ENCODE measurements around the gene INSL3. TPM values are rescaled to one million over a fixed set of nuclear protein-coding genes. Genes with fewer than 3 reads are reported as not detected.

The INSL3 gene
- total RNA-seq, 4 donors from 2014 or later, result not detected

GRCh38 chr19:17841810-17842662, 20.7 kb upstream of the INSL3 start:
- no peak for TF ChIP-seq CTCF (IDR thresholded peaks at IDR 0.05 in 4 of 5, conservative IDR thresholded peaks at IDR 0.05 in 1 of 5)
- TF ChIP-seq POLR2A (IDR thresholded peaks at IDR 0.05), result no peak
- Histone ChIP-seq H3K9me3 (no peaks in the 10 kb centered on the region), H3K27ac (no peak overlapping the region), H3K4me3 (peak overlapping the region in 3 of 4 donors; percentile 2 to 27 (median 24)), H3K4me1 (no peaks in the 10 kb centered on the region), H3K27me3 (peaks cover 35 to 66% (median 56%) of the 10 kb centered on the region in 3 donors), H3K36me3 (no peaks in the 10 kb centered on the region)
- in situ Hi-C loops (cut with MboI; ENCODE audit: low sequenced_read_pairs in 4 of 4) (no loop called here), intact Hi-C loops (cut with DNase I; ENCODE audit: low total_unique reads) (no loop called here)
- ATAC-seq (peak in 1 of 2 donors; percentile 26), DNase-seq (peak; percentile 22 to 35)

- Histone ChIP-seq H3K27ac (no peak overlapping the region), H3K36me3 (no peaks in the 10 kb centered on the region), H3K4me3 (no peak overlapping the region), H3K4me1 (no peaks in the 10 kb centered on the region), H3K9me3 (no peaks in the 10 kb centered on the region), H3K27me3 (peaks cover 31 to 60% (median 49%) of the 10 kb centered on the region in 3 donors)
- TF ChIP-seq CTCF (IDR thresholded peaks at IDR 0.05 in 4 of 5, conservative IDR thresholded peaks at IDR 0.05 in 1 of 5) (no peak), POLR2A (IDR thresholded peaks at IDR 0.05) (no peak)
- intact Hi-C loops (cut with DNase I; ENCODE audit: low total_unique reads) (no loop called here), in situ Hi-C loops (cut with MboI; ENCODE audit: low sequenced_read_pairs in 4 of 4) (no loop called here)
- DNase-seq (no peak), ATAC-seq (no peak)
These were observed 20.1 kb upstream of the INSL3 start for GRCh38 chr19:17841371-17841809.

GRCh38 chr19:17840019-17840418, 18.7 kb upstream of the INSL3 start:
- Histone ChIP-seq H3K9me3 (no peaks in the 10 kb centered on the region), H3K27me3 (peaks cover 34 to 49% (median 42%) of the 10 kb centered on the region in 3 donors), H3K27ac (no peak overlapping the region), H3K4me1 (no peaks in the 10 kb centered on the region), H3K4me3 (no peak overlapping the region), H3K36me3 (no peaks in the 10 kb centered on the region)
- ATAC-seq (no peak), DNase-seq (no peak)
- in situ Hi-C loops (cut with MboI; ENCODE audit: low sequenced_read_pairs in 4 of 4), result no loop called here
- intact Hi-C loops (cut with DNase I; ENCODE audit: low total_unique reads), result no loop called here
- TF ChIP-seq POLR2A (IDR thresholded peaks at IDR 0.05) (no peak), CTCF (IDR thresholded peaks at IDR 0.05 in 4 of 5, conservative IDR thresholded peaks at IDR 0.05 in 1 of 5) (no peak)

GRCh38 chr19:17837972-17838371, 16.7 kb upstream of the INSL3 start:
- in situ Hi-C loops (cut with MboI; ENCODE audit: low sequenced_read_pairs in 4 of 4) (no loop called here), intact Hi-C loops (cut with DNase I; ENCODE audit: low total_unique reads) (no loop called here)
- ATAC-seq, result no peak
- Histone ChIP-seq H3K27ac (no peak overlapping the region), H3K4me3 (no peak overlapping the region), H3K27me3 (peaks cover 30 to 45% (median 44%) of the 10 kb centered on the region in 3 donors), H3K9me3 (no peaks in the 10 kb centered on the region), H3K36me3 (no peaks in the 10 kb centered on the region), H3K4me1 (no peaks in the 10 kb centered on the region)
- no peak for DNase-seq
- TF ChIP-seq POLR2A (IDR thresholded peaks at IDR 0.05) (no peak), CTCF (IDR thresholded peaks at IDR 0.05 in 4 of 5, conservative IDR thresholded peaks at IDR 0.05 in 1 of 5) (no peak)
